ENCODE data around the gene CASK. TPM values are rescaled to one million over a fixed set of nuclear protein-coding genes. Genes with fewer than 3 reads are reported as not detected.

Gene CASK
- polyA plus RNA-seq, 1 donor from 2014 or later, result 58.3 TPM

DNA sequence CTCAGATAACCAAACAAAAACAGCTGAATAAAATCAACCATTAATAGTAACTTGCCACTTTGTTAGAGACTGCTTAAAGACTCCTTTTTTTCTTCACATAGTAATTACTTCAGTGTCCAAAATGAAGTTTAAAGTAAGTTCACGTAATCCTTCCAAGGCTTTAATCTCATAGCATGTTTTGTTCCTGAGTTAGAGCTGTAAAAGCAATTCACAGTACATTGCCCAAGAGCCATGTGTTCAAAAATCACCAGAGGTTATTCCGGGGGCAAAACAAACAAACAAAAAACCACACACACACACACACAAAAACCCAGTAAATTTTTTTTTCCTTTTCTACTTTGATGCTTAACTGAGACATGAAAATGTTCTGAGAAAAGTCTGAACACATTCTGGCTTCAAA is 193.3 kb downstream of the CASK start:
- no peak overlapping the region for H3K27ac ChIP-seq (ENCODE audit: low read length)
- no peaks in the 10 kb centered on the region for H3K9me2 ChIP-seq (ENCODE audit: insufficient read depth, low read length)
- no peaks in the 10 kb centered on the region for H3K27me3 ChIP-seq (ENCODE audit: insufficient read depth, low read depth, low read length)
- H3K36me3 ChIP-seq (ENCODE audit: insufficient read depth, low read length), result no peaks in the 10 kb centered on the region
- no peaks in the 10 kb centered on the region for H3K9me3 ChIP-seq (ENCODE audit: low read length)
- no peak overlapping the region for H3K4me3 ChIP-seq (ENCODE audit: low read length)
- TF ChIP-seq EZH2 (IDR thresholded peaks at IDR 0.05; ENCODE audit: borderline replicate concordance, insufficient read depth, low read length, poor library complexity, severe bottlenecking) (no peak), EP300 (conservative IDR thresholded peaks at IDR 0.05; ENCODE audit: poor library complexity, severe bottlenecking) (no peak), TAF1 (IDR thresholded peaks at IDR 0.05; ENCODE audit: low read depth) (no peak), POLR2AphosphoS5 (IDR thresholded peaks at IDR 0.05) (no peak)
- H3K79me2 ChIP-seq (replicated peaks; ENCODE audit: insufficient read depth, low read length), result no peaks in the 10 kb centered on the region
- H3K9ac ChIP-seq (ENCODE audit: low read length), result no peak overlapping the region
- no peak overlapping the region for H2AFZ ChIP-seq (ENCODE audit: low read depth, low read length)
- H4K20me1 ChIP-seq (ENCODE audit: insufficient read depth), result no peaks in the 10 kb centered on the region
- H3K4me2 ChIP-seq (ENCODE audit: low read length), result no peak overlapping the region
- H3F3A ChIP-seq (ENCODE audit: insufficient read depth, low read length, poor library complexity, severe bottlenecking), result no peaks in the 10 kb centered on the region

DNA sequence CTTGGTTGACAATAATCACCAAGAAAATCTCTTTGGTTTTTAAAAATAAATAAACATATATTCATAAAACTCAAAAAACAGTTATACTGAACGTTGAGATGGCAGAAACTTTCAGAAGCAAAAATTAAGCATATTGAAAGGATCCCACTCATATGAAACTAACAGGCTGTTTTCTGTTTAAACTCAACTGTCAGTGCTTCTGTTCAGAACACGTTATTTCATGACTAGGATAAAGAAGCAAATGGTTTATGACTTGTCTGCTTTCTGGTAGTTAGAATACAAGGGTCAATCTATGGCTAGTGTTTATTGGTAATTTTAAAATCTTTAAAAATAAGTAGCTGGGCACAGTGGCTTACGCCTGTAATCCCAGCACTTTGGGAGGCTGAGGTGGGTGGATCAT is 195.2 kb downstream of the CASK start:
- Histone ChIP-seq H4K20me1 (ENCODE audit: insufficient read depth) (no peaks in the 10 kb centered on the region), H3K27me3 (ENCODE audit: insufficient read depth, low read depth, low read length) (no peaks in the 10 kb centered on the region)
- TF ChIP-seq TAF1 (IDR thresholded peaks at IDR 0.05; ENCODE audit: low read depth) (no peak), MXI1 (conservative IDR thresholded peaks at IDR 0.05; ENCODE audit: poor library complexity, severe bottlenecking) (no peak), EZH2 (IDR thresholded peaks at IDR 0.05; ENCODE audit: borderline replicate concordance, insufficient read depth, low read length, poor library complexity, severe bottlenecking) (no peak), POLR2AphosphoS5 (IDR thresholded peaks at IDR 0.05) (no peak), RAD21 (conservative IDR thresholded peaks at IDR 0.05) (no peak)
- TF ChIP-seq, protein P1, sequence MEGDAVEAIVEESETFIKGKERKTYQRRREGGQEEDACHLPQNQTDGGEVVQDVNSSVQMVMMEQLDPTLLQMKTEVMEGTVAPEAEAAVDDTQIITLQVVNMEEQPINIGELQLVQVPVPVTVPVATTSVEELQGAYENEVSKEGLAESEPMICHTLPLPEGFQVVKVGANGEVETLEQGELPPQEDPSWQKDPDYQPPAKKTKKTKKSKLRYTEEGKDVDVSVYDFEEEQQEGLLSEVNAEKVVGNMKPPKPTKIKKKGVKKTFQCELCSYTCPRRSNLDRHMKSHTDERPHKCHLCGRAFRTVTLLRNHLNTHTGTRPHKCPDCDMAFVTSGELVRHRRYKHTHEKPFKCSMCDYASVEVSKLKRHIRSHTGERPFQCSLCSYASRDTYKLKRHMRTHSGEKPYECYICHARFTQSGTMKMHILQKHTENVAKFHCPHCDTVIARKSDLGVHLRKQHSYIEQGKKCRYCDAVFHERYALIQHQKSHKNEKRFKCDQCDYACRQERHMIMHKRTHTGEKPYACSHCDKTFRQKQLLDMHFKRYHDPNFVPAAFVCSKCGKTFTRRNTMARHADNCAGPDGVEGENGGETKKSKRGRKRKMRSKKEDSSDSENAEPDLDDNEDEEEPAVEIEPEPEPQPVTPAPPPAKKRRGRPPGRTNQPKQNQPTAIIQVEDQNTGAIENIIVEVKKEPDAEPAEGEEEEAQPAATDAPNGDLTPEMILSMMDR (IDR thresholded peaks at IDR 0.05; ENCODE audit: poor library complexity, severe bottlenecking), result no peak

GRCh38 chrX:41723826-41724225 is 199.5 kb downstream of the CASK start, which contains the start of gene GPR82:
GPR82 (plus strand) TSS chrX:41724181; CDS start chrX:41727027, 2,846 bp downstream.
- no peaks in the 10 kb centered on the region for H3K9me3 ChIP-seq (ENCODE audit: low read length)
- no peak within 1 kb of the TSS for H3K4me2 ChIP-seq (ENCODE audit: low read length)
- no peaks in the 10 kb centered on the region for H3F3A ChIP-seq (ENCODE audit: insufficient read depth, low read length, poor library complexity, severe bottlenecking)
- H4K20me1 ChIP-seq (ENCODE audit: insufficient read depth), result no peaks in the 10 kb centered on the region
- no peak within 1 kb of the TSS for H3K27ac ChIP-seq (ENCODE audit: low read length)
- H2AFZ ChIP-seq (ENCODE audit: low read depth, low read length), result no peak within 1 kb of the TSS
- H3K4me3 ChIP-seq (ENCODE audit: low read length), result no peak within 1 kb of the TSS
- no peaks in the 10 kb centered on the region for H3K36me3 ChIP-seq (ENCODE audit: insufficient read depth, low read length)
- no peaks in the 10 kb centered on the region for H3K79me2 ChIP-seq (replicated peaks; ENCODE audit: insufficient read depth, low read length)
- H3K27me3 ChIP-seq (ENCODE audit: insufficient read depth, low read depth, low read length), result no peaks in the 10 kb centered on the region
- TF ChIP-seq TAF1 (IDR thresholded peaks at IDR 0.05; ENCODE audit: low read depth), result no peak
- TF ChIP-seq POLR2AphosphoS5 (IDR thresholded peaks at IDR 0.05), result no peak
- no peaks in the 10 kb centered on the region for H3K9me2 ChIP-seq (ENCODE audit: insufficient read depth, low read length)
- H3K9ac ChIP-seq (ENCODE audit: low read length), result no peak within 1 kb of the TSS

More for the DNA sequence above, 195.2 kb downstream of the CASK start:
- Histone ChIP-seq H3K27ac (ENCODE audit: low read length) (no peak overlapping the region), H2AFZ (ENCODE audit: low read depth, low read length) (no peak overlapping the region), H3K4me2 (ENCODE audit: low read length) (no peak overlapping the region), H3K36me3 (ENCODE audit: insufficient read depth, low read length) (no peaks in the 10 kb centered on the region), H3K4me3 (ENCODE audit: low read length) (no peak overlapping the region), H3K9me2 (ENCODE audit: insufficient read depth, low read length) (no peaks in the 10 kb centered on the region), H3K9me3 (ENCODE audit: low read length) (no peaks in the 10 kb centered on the region), H3F3A (ENCODE audit: insufficient read depth, low read length, poor library complexity, severe bottlenecking) (no peaks in the 10 kb centered on the region), H3K9ac (ENCODE audit: low read length) (no peak overlapping the region), H3K79me2 (replicated peaks; ENCODE audit: insufficient read depth, low read length) (no peaks in the 10 kb centered on the region)
